PFSK-1 (cell line): ENCODE measurements around the gene RPTOR.

Experiments
- FOXP2 ChIP-seq: optimal IDR thresholded peaks from 2 replicates; pipeline ENCODE3; 2011; ENCODE audit warnings: borderline replicate concordance, control low read depth, inconsistent platforms; ENCODE audit not compliant: insufficient read depth; ENCODE audit errors: extremely low read length, extremely low read depth
- POLR2AphosphoS5 ChIP-seq: IDR thresholded peaks from 2 replicates; pipeline ENCODE4 v1.6.1; 2012; ENCODE audit warnings: low read depth, mild to moderate bottlenecking, control low read depth, low read length, moderate library complexity
- REST ChIP-seq, 2 experiments: IDR thresholded peaks; 2 replicates each; pipeline versions ENCODE4 v1.6.1 to v1.8.0; 2011 to 2012; ENCODE audit warnings: low read depth in 2 of 2, low read length in 2 of 2, control low read depth in 1 of 2, inconsistent platforms in 1 of 2, mild to moderate bottlenecking in 1 of 2, moderate library complexity in 1 of 2; ENCODE audit not compliant: insufficient read depth in 1 of 2
- SIN3A ChIP-seq: IDR thresholded peaks from 2 replicates; pipeline ENCODE4 v1.6.1; 2012; ENCODE audit warnings: mild to moderate bottlenecking, low read length, moderate library complexity, borderline replicate concordance; ENCODE audit not compliant: insufficient read depth
- TAF1 ChIP-seq: IDR thresholded peaks from 2 replicates; pipeline ENCODE4 v1.6.1; 2012; ENCODE audit warnings: low read length, control low read depth, borderline replicate concordance; ENCODE audit not compliant: insufficient read depth

The RPTOR gene

GRCh38 chr17:80531400-80531799 lies 13.2 kb upstream of the RPTOR start:
- TF ChIP-seq TAF1, result no peak
- TF ChIP-seq SIN3A, result no peak
- TF ChIP-seq FOXP2, result no peak
- TF ChIP-seq REST (IDR thresholded peaks at IDR 0.05; ENCODE audit: insufficient read depth in 1 of 2, low read depth in 2 of 2, low read length in 2 of 2), result no peak
- TF ChIP-seq POLR2AphosphoS5, result no peak

GRCh38 chr17:80538484-80538883 lies 6.2 kb upstream of the RPTOR start:
- TF ChIP-seq REST (IDR thresholded peaks at IDR 0.05; ENCODE audit: insufficient read depth in 1 of 2, low read depth in 2 of 2, low read length in 2 of 2) (no peak), SIN3A (no peak), TAF1 (no peak), FOXP2 (no peak), POLR2AphosphoS5 (no peak)

- TF ChIP-seq TAF1 (no peak), POLR2AphosphoS5 (no peak), SIN3A (no peak), REST (IDR thresholded peaks at IDR 0.05; ENCODE audit: insufficient read depth in 1 of 2, low read depth in 2 of 2, low read length in 2 of 2) (no peak), FOXP2 (no peak)
Measured at GRCh38 chr17:80539022-80539641, 5.5 kb upstream of the RPTOR start.

- TF ChIP-seq REST (IDR thresholded peaks at IDR 0.05; ENCODE audit: insufficient read depth in 1 of 2, low read depth in 2 of 2, low read length in 2 of 2) (no peak), FOXP2 (no peak), POLR2AphosphoS5 (no peak), SIN3A (no peak), TAF1 (no peak)
Measured at GRCh38 chr17:80545499-80545826, 825 bp downstream of the RPTOR start.

GRCh38 chr17:80546267-80546666 lies 1.6 kb downstream of the RPTOR start:
- no peak for TF ChIP-seq SIN3A
- no peak for TF ChIP-seq POLR2AphosphoS5
- TF ChIP-seq TAF1, result no peak
- no peak for TF ChIP-seq FOXP2
- no peak for TF ChIP-seq REST (IDR thresholded peaks at IDR 0.05; ENCODE audit: insufficient read depth in 1 of 2, low read depth in 2 of 2, low read length in 2 of 2)
